Measurements from ENCODE around the gene PACS1. TPM values are rescaled to one million over a fixed set of nuclear protein-coding genes. Genes with fewer than 3 reads are reported as not detected.

Gene PACS1
- total RNA-seq, 1 experiment from 2014 or later = 91.8 TPM

GRCh38 chr11:66178871-66179270 lies 108.8 kb downstream of the PACS1 start:
- no peaks in the 10 kb centered on the region for H3K27me3 ChIP-seq (ENCODE audit: control insufficient read depth, insufficient read depth, low read length)
- no peaks in the 10 kb centered on the region for H3K36me3 ChIP-seq (ENCODE audit: control insufficient read depth, insufficient read depth, low read length)
- no peaks in the 10 kb centered on the region for H3K9me3 ChIP-seq (ENCODE audit: control insufficient read depth, insufficient read depth, low read depth, low read length)
- no peak overlapping the region for H3K27ac ChIP-seq (ENCODE audit: low read length)
- CTCF ChIA-PET = no interaction called here
- H3K4me3 ChIP-seq (ENCODE audit: low read depth in 2 of 2, low read length in 2 of 2) = no peak overlapping the region
- intact Hi-C loops (cut with micrococcal nuclease; ENCODE audit: unreplicated experiment) (no loop called here), in situ Hi-C loops (cut with HindIII; ENCODE audit: low pct_unique_long_range_greater_than_20kb, low sequenced_read_pairs) (no loop called here)
- ATAC-seq (no peak), DNase-seq (ENCODE audit: low read depth, low spot score) (no peak)
- POLR2A ChIA-PET = no interaction called here
- BruUV-seq (replicated peaks) = no TSS peak
- H3K4me1 ChIP-seq (ENCODE audit: control insufficient read depth, insufficient read depth, low read length) = peaks cover 7% of the 10 kb centered on the region; the same call in 1 of the 2 replicates
- TF ChIP-seq REST (IDR thresholded peaks at IDR 0.05; ENCODE audit: insufficient read depth in 1 of 2, low read depth in 2 of 2, low read length in 1 of 2) (no peak), TCF7L2 (IDR thresholded peaks at IDR 0.05; ENCODE audit: low read depth, low read length) (no peak), SIN3A (IDR thresholded peaks at IDR 0.05; ENCODE audit: borderline replicate concordance, insufficient read depth, low read depth, low read length) (no peak), CTCF (IDR thresholded peaks at IDR 0.05) (no peak)

GRCh38 chr11:66181632-66182315 lies 111.7 kb downstream of the PACS1 start:
- no peak overlapping the region for H3K27ac ChIP-seq (ENCODE audit: low read length)
- TF ChIP-seq SIN3A (IDR thresholded peaks at IDR 0.05; ENCODE audit: borderline replicate concordance, insufficient read depth, low read depth, low read length) (no peak), POLR2AphosphoS5 (IDR thresholded peaks at IDR 0.05; ENCODE audit: low read depth, low read length) (no peak), REST (IDR thresholded peaks at IDR 0.05; ENCODE audit: insufficient read depth in 1 of 2, low read depth in 2 of 2, low read length in 1 of 2) (no peak), CTCF (IDR thresholded peaks at IDR 0.05) (no peak), TCF7L2 (IDR thresholded peaks at IDR 0.05; ENCODE audit: low read depth, low read length) (no peak)
- no TSS peak for BruUV-seq (replicated peaks)
- DNase-seq (ENCODE audit: low read depth, low spot score) (no peak), ATAC-seq (no peak)
- H3K27me3 ChIP-seq (ENCODE audit: control insufficient read depth, insufficient read depth, low read length) = no peaks in the 10 kb centered on the region
- intact Hi-C loops (cut with micrococcal nuclease; ENCODE audit: unreplicated experiment) = no loop called here
- ChIA-PET POLR2A (no interaction called here), CTCF (no interaction called here)
- no peak overlapping the region for H3K4me3 ChIP-seq (ENCODE audit: low read depth in 2 of 2, low read length in 2 of 2)
- H3K36me3 ChIP-seq (ENCODE audit: control insufficient read depth, insufficient read depth, low read length) = no peaks in the 10 kb centered on the region
- in situ Hi-C loops (cut with HindIII; ENCODE audit: low pct_unique_long_range_greater_than_20kb, low sequenced_read_pairs) = no loop called here
- no peaks in the 10 kb centered on the region for H3K9me3 ChIP-seq (ENCODE audit: control insufficient read depth, insufficient read depth, low read depth, low read length)
- peaks cover 7% of the 10 kb centered on the region; the same call in 1 of the 2 replicates for H3K4me1 ChIP-seq (ENCODE audit: control insufficient read depth, insufficient read depth, low read length)

Measured in Panc1 (cell line).